ENCODE data around the gene LRIG3.
"Not testable (repeated sequence)": the region's sequence is repeated elsewhere in the genome, so short reads cannot be mapped to it uniquely, and the experiment has no call there.

The LRIG3 gene

GRCh38 chr12:58871556-58871955 is 48.7 kb downstream of the LRIG3 start:
- no peak for DNase-seq (ENCODE audit: low read depth in 2 of 2)
- H3K4me3 ChIP-seq (replicated peaks in 1 of 2; ENCODE audit: low read depth in 2 of 2, low read length in 2 of 2), result no peak overlapping the region
- TF ChIP-seq, protein P1, sequence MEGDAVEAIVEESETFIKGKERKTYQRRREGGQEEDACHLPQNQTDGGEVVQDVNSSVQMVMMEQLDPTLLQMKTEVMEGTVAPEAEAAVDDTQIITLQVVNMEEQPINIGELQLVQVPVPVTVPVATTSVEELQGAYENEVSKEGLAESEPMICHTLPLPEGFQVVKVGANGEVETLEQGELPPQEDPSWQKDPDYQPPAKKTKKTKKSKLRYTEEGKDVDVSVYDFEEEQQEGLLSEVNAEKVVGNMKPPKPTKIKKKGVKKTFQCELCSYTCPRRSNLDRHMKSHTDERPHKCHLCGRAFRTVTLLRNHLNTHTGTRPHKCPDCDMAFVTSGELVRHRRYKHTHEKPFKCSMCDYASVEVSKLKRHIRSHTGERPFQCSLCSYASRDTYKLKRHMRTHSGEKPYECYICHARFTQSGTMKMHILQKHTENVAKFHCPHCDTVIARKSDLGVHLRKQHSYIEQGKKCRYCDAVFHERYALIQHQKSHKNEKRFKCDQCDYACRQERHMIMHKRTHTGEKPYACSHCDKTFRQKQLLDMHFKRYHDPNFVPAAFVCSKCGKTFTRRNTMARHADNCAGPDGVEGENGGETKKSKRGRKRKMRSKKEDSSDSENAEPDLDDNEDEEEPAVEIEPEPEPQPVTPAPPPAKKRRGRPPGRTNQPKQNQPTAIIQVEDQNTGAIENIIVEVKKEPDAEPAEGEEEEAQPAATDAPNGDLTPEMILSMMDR (IDR thresholded peaks at IDR 0.05; ENCODE audit: low read depth, low read length), result no peak

DNA sequence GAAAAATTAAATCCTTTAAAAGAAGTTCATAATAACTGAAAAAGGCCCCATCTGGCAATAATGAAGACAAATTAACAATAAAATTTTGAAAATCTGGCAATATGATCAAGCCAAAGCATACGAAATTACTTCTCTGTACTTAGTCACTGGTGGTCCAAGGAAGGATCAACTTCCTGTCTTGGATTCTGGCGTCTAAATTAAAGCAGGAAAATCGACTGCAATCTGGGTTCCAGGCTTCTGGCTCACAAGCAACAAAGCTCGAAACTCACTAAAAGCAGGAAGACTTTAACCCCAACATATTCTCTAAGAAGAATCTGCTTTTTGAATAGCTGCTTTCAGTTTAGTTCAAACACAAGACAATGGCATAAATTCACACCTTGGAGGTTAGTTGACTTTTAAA is 49.7 kb downstream of the LRIG3 start:
- H3K4me3 ChIP-seq (replicated peaks in 1 of 2; ENCODE audit: low read depth in 2 of 2, low read length in 2 of 2), result no peak overlapping the region
- TF ChIP-seq, protein P1 (IDR thresholded peaks at IDR 0.05; ENCODE audit: low read depth, low read length), result no peak
- DNase-seq (ENCODE audit: low read depth in 2 of 2), result no peak

- no peak for DNase-seq (ENCODE audit: low read depth in 2 of 2)
- TF ChIP-seq, protein P1 (IDR thresholded peaks at IDR 0.05; ENCODE audit: low read depth, low read length), result no peak
- no peak overlapping the region for H3K4me3 ChIP-seq (replicated peaks in 1 of 2; ENCODE audit: low read depth in 2 of 2, low read length in 2 of 2)
These were observed 59.5 kb downstream of the LRIG3 start for GRCh38 chr12:58860788-58861240.

DNA sequence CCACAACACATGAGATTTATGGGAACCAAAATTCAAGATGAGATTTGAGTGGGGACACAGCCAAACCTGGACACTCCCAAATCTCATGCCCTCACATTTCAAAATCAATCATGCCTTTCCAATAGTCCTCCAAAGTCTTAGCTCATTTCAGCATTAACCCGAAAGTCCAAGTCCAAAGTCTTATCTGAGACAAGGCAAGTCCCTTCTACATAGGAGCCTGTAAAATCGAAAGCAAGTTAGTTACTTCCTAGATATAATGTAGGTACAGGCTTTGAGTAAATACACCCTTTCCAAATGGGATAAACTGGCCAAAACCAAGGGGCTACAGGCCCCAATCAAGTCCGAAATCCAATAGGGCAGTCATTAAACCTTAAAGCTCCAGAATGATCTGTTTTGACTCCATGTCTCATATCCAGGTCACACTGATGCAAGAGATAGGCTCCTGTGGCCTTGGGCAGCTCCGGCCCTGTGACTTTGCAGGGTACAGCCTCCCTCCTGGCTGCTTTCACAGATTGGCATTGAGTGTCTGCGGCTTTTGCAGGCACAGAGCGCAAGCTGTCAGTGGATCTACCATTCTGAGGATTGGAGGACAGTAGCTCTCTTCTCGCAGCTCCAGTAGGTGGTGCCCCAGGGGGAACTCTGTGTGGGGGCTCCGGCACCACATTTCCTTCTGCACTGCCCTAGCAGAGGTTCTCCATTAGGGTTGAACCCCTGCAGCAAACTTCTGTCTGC is 60.1 kb downstream of the LRIG3 start:
- TF ChIP-seq, protein P1 (IDR thresholded peaks at IDR 0.05; ENCODE audit: low read depth, low read length), result no peak
- no peak for DNase-seq (ENCODE audit: low read depth in 2 of 2)
- no peak overlapping the region for H3K4me3 ChIP-seq (replicated peaks in 1 of 2; ENCODE audit: low read depth in 2 of 2, low read length in 2 of 2)

GRCh38 chr12:58858030-58858429 is 62.3 kb downstream of the LRIG3 start:
- TF ChIP-seq, protein P1 (IDR thresholded peaks at IDR 0.05; ENCODE audit: low read depth, low read length), result no peak
- no peak overlapping the region for H3K4me3 ChIP-seq (replicated peaks in 1 of 2; ENCODE audit: low read depth in 2 of 2, low read length in 2 of 2)
- no peak for DNase-seq (ENCODE audit: low read depth in 2 of 2)

DNA sequence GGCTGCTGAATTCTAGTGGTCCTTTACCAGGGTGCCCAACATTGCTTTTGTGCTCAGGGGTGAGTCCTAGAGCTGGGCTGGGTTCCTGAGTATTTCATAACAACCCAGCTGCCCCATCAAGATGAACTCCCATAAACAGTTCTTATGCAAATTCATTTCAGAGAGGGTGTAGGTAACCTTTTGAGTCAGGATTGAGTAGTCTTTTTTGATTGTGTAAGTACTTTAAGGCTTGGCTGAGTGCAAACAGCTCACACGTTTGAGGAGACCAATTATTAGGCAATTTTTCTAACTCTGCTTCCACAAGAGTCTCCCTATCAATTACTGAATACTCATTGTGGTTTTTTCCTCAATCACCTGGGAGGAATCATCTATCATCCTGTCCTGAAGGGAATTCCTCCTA is 63.1 kb downstream of the LRIG3 start:
- DNase-seq (ENCODE audit: low read depth in 2 of 2), result peak in 1 of 2 donors; percentile 18

DNA sequence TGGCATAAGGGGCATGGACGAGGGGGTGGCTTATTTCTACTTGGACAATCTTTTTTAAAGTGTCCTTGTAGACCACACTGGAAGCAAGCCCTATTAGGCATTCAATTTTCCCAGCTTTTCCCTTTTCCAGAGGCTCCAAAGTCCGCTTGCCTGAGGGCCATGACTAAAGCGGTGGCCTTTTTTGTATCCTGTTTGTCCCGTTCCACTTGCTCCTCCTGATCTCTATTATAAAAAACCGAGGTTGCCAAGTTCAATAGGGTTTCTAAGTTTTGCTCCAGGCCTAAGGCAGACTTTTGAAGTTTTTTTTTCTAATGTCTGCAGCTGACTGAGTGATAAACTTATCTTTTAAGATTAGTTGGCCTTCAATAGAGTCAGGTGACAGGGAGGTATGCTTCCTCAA is 64.7 kb downstream of the LRIG3 start:
- not testable (repeated sequence) for DNase-seq (ENCODE audit: low read depth in 2 of 2); H3K4me3 ChIP-seq (replicated peaks in 1 of 2; ENCODE audit: low read depth in 2 of 2, low read length in 2 of 2)

More for the DNA sequence above, 63.1 kb downstream of the LRIG3 start:
- H3K4me3 ChIP-seq (replicated peaks in 1 of 2; ENCODE audit: low read depth in 2 of 2, low read length in 2 of 2), result not testable (repeated sequence)

- no peak overlapping the region for H3K4me3 ChIP-seq (replicated peaks in 1 of 2; ENCODE audit: low read depth in 2 of 2, low read length in 2 of 2)
- no peak for DNase-seq (ENCODE audit: low read depth in 2 of 2)
- TF ChIP-seq, protein P1 (IDR thresholded peaks at IDR 0.05; ENCODE audit: low read depth, low read length), result no peak
These were observed 69.5 kb downstream of the LRIG3 start for GRCh38 chr12:58850826-58851225.

Measured in cardiac fibroblast (primary cell).